Right lobe of liver (tissue), 6 donors: ENCODE results near the gene HRK. TPM values are rescaled to one million over a fixed set of nuclear protein-coding genes. Genes with fewer than 3 reads are reported as not detected.

Experiments used
- ATAC-seq, 4 donors: fragments of 200-7000 bp; cut with Tn5 transposase; one replicate each; pipeline ENCODE4 v1.9.1; 2020; ENCODE audit warnings: mild to moderate bottlenecking in 4 of 4, moderate library complexity in 4 of 4
- DNase-seq, 3 donors: peaks; one replicate each; pipeline ENCODE4 v3.0.0-alpha.2; 2020
- H3K27ac ChIP-seq, 3 donors: fragments of 200-600 bp; one replicate each; pipeline ENCODE4 v1.8.0; 2022
- H3K27me3 ChIP-seq, 2 donors: fragments of 200-600 bp; one replicate each; pipeline ENCODE4 v1.8.0; 2022
- H3K36me3 ChIP-seq, 4 donors: fragments of 200-600 bp; sonication (generic) in 1 of 4; one replicate each; pipeline versions ENCODE4 v1.5.1 to v1.8.0; 2017 to 2022; ENCODE audit warnings: control low read depth in 1 of 4
- H3K4me1 ChIP-seq, 4 donors: fragments of 200-600 bp; sonication (generic) in 1 of 4; one replicate each; pipeline versions ENCODE4 v1.5.1 to v1.8.0; 2017 to 2022; ENCODE audit warnings: control low read depth in 1 of 4
- H3K4me3 ChIP-seq, 3 donors: fragments of 200-600 bp; one replicate each; pipeline ENCODE4 v1.8.0; 2022
- H3K9me3 ChIP-seq, 4 donors: fragments of 200-600 bp; sonication (generic) in 1 of 4; one replicate each; pipeline versions ENCODE4 v1.5.1 to v1.8.0; 2017 to 2022; ENCODE audit warnings: control low read depth in 1 of 4
- POLR2A ChIP-seq: fragments of 450-650 bp; IDR thresholded peaks from one replicate; pipeline ENCODE4 v1.6.1; 2017; ENCODE audit warnings: antibody characterized with exemption, mild to moderate bottlenecking
- WGBS: methylation state at CpG from one replicate; pipeline ENCODE4 v1.1.6; 2018; ENCODE audit warnings: low coverage, low lambda C conversion rate; ENCODE audit not compliant: insufficient coverage; ENCODE audit errors: missing lambda C conversion rate; 5-methylcytosine and 5-hydroxymethylcytosine counted together
- intact Hi-C, 2 donors: fragments of 100-400 bp; cut with DNase I; formaldehyde crosslinking; loops; one replicate each; pipeline versions ENCODE4 v1.11.2 to v1.14.1; 2022
- total RNA-seq, 6 experiments: library from RNA; depleted of rRNA in 2 of 6; stranded (reverse); fragments of >200 nt in 2 of 6; fragmentation: NEBNext Ultra II Directional in 3 of 6; extraction: Animal tissue kit (Norgen Biotek cat#: 25700) in 3 of 6; gene quantifications; one replicate each; pipeline versions ENCODE4 v1.1.0 to v1.2.4, GENCODE V29; 2016 to 2023
- TF ChIP-seq, protein P1 (sequence below), 4 donors: fragments of 200-600 bp in 3 of 4; fragments of 450-650 bp in 1 of 4; IDR thresholded peaks; one replicate each; pipeline versions ENCODE4 v1.5.1 to v1.8.0; 2016 to 2022; ENCODE audit warnings: antibody characterized with exemption in 4 of 4, mild to moderate bottlenecking in 2 of 4
- donor health status: DM: no; HTN: yes; CAD: no.
- donor health status: DM: no; HTN: no; CAD: no.
- donor health status: DM: no; HTN: no; CAD: no.
- donor health status: DM: no; HTN: yes; CAD: no.
- donor health status: DM: no; HTN: yes; CAD: no.

Gene HRK
- total RNA-seq, 6 experiments from 2014 or later, result not detected

DNA sequence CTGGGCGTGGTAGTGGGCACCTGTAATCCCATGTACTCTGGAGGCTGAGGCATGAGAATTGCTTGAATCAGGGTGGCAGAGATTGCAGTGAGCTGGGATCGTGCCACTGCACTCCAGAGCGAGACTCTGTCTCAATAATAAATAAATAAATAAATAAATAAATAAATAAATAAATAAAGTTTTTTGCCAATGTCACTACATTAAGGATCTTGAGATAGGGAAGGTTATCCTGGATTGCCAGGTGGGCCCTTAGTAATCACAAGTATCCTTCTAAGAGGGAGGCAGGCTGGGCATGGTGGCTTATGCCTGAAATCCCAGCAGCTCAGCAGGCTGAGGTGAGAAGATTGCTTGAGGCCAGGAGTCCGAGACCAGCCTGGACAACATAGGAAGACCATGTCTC lies 25.0 kb upstream of the HRK start:
- no peak overlapping the region for H3K4me3 ChIP-seq

GRCh38 chr12:116903818-116904217 lies 22.6 kb upstream of the HRK start:
- Histone ChIP-seq H3K27ac (no peak overlapping the region), H3K27me3 (no peaks in the 10 kb centered on the region), H3K36me3 (no peaks in the 10 kb centered on the region), H3K4me1 (no peaks in the 10 kb centered on the region), H3K4me3 (no peak overlapping the region), H3K9me3 (no peaks in the 10 kb centered on the region)
- intact Hi-C loops, result no loop called here
- ATAC-seq, result no peak
- no peak for DNase-seq
- 45% methylated on average over 4 of the region's 4 CpGs for WGBS
- TF ChIP-seq POLR2A, result no peak
- TF ChIP-seq, protein P1, sequence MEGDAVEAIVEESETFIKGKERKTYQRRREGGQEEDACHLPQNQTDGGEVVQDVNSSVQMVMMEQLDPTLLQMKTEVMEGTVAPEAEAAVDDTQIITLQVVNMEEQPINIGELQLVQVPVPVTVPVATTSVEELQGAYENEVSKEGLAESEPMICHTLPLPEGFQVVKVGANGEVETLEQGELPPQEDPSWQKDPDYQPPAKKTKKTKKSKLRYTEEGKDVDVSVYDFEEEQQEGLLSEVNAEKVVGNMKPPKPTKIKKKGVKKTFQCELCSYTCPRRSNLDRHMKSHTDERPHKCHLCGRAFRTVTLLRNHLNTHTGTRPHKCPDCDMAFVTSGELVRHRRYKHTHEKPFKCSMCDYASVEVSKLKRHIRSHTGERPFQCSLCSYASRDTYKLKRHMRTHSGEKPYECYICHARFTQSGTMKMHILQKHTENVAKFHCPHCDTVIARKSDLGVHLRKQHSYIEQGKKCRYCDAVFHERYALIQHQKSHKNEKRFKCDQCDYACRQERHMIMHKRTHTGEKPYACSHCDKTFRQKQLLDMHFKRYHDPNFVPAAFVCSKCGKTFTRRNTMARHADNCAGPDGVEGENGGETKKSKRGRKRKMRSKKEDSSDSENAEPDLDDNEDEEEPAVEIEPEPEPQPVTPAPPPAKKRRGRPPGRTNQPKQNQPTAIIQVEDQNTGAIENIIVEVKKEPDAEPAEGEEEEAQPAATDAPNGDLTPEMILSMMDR (IDR thresholded peaks at IDR 0.05), result no peak

More for the DNA sequence above, 25.0 kb upstream of the HRK start:
- Histone ChIP-seq H3K36me3 (no peaks in the 10 kb centered on the region), H3K27me3 (no peaks in the 10 kb centered on the region), H3K27ac (no peak overlapping the region), H3K9me3 (no peaks in the 10 kb centered on the region), H3K4me1 (no peaks in the 10 kb centered on the region)
- intact Hi-C loops, result no loop called here
- TF ChIP-seq, protein P1 (IDR thresholded peaks at IDR 0.05), result no peak
- no peak for TF ChIP-seq POLR2A
- no peak for ATAC-seq
- no peak for DNase-seq
- 100% methylated on average over 3 of the region's 4 CpGs for WGBS

DNA sequence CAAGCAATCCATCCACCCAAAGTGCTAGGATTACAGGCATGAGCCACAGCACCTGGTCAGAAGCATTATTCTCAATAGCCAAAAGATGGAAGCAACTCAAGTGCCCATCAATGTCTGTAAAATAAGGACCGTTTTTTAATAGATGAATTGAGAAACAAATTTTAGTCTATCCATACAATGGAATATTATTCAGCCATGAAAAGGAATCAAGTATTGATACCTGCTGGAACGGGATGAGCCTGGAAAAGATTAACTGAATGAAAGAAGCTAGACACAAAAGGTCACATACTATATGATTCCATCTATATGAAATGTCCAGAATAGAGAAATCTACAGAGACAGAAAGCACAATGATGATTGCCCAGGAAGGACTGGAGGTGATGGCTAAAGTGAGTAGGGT lies 20.4 kb upstream of the HRK start:
- ATAC-seq (no peak), DNase-seq (no peak)
- Histone ChIP-seq H3K4me1 (no peaks in the 10 kb centered on the region), H3K36me3 (no peaks in the 10 kb centered on the region), H3K9me3 (no peaks in the 10 kb centered on the region), H3K4me3 (no peak overlapping the region), H3K27ac (no peak overlapping the region), H3K27me3 (no peaks in the 10 kb centered on the region)
- intact Hi-C loops, result no loop called here
- WGBS, result 62% methylated on average over 2 of the region's 2 CpGs
- no peak for TF ChIP-seq POLR2A
- TF ChIP-seq, protein P1 (IDR thresholded peaks at IDR 0.05), result no peak

- no peaks in the 10 kb centered on the region for H3K27me3 ChIP-seq
- no peaks in the 10 kb centered on the region for H3K9me3 ChIP-seq
- intact Hi-C loops, result no loop called here
- no peaks in the 10 kb centered on the region for H3K36me3 ChIP-seq
- no peak for ATAC-seq
- DNase-seq, result no peak
- H3K27ac ChIP-seq, result no peak overlapping the region
- H3K4me1 ChIP-seq, result no peaks in the 10 kb centered on the region
- 36% methylated on average over 3 of the region's 3 CpGs for WGBS
- H3K4me3 ChIP-seq, result no peak overlapping the region
- no peak for TF ChIP-seq POLR2A
- TF ChIP-seq, protein P1 (IDR thresholded peaks at IDR 0.05), result no peak
These were observed 17.4 kb upstream of the HRK start for GRCh38 chr12:116898669-116899068.

DNA sequence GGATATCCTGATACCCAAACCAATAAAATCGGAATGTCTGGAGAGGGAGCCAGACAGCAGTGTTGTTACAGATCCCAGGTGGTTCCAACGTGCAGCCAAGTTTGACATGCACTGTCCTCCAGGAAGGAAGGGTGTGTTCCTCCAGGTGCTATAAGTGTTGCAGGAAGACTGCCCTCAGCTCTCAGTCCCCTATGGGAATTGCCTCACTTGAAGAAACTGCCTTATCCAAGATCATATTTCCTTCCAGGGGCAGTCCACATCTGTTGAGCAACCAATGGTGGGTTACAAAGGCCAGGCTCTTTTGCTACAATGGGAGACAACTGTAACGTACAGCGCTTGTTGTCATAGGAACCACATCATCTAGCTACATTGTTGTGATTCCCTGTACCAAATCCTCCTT lies 16.2 kb upstream of the HRK start:
- H3K9me3 ChIP-seq, result no peaks in the 10 kb centered on the region
- ATAC-seq, result no peak
- no peak overlapping the region for H3K4me3 ChIP-seq
- 78% methylated on average over 3 of the region's 4 CpGs for WGBS
- DNase-seq, result no peak
- H3K4me1 ChIP-seq, result no peaks in the 10 kb centered on the region
- H3K36me3 ChIP-seq, result no peaks in the 10 kb centered on the region
- H3K27me3 ChIP-seq, result no peaks in the 10 kb centered on the region
- no peak for TF ChIP-seq POLR2A
- TF ChIP-seq, protein P1 (IDR thresholded peaks at IDR 0.05), result no peak
- no peak overlapping the region for H3K27ac ChIP-seq
- intact Hi-C loops, result no loop called here
